GM12878 (cell line): ENCODE measurements around the gene RAMP1.

ENCODE experiments used
- CTCF ChIP-seq, 3 experiments: IDR thresholded peaks in 2 of 3; conservative IDR thresholded peaks in 1 of 3; 2 replicates each; pipeline ENCODE4 v1.5.1; 2011; ENCODE audit warnings: low read depth in 3 of 3, low read length in 3 of 3, mild to moderate bottlenecking in 3 of 3, control low read depth in 2 of 3, moderate library complexity in 2 of 3, inconsistent platforms in 1 of 3, mixed read lengths in 1 of 3; ENCODE audit not compliant: control insufficient read depth in 2 of 3, insufficient read depth in 1 of 3; ENCODE audit errors: extremely low read depth in 1 of 3
- GABPA ChIP-seq: IDR thresholded peaks from 2 replicates; pipeline ENCODE4 v1.6.1; 2014; ENCODE audit warnings: antibody characterized with exemption, low read depth, mild to moderate bottlenecking, inconsistent platforms
- MEF2B ChIP-seq: fragments of 450-650 bp; IDR thresholded peaks from 2 replicates; pipeline ENCODE4 v1.6.1; 2018; ENCODE audit warnings: mild to moderate bottlenecking, moderate library complexity; ENCODE audit not compliant: partially characterized antibody, poor library complexity, severe bottlenecking
- RAD21 ChIP-seq: IDR thresholded peaks from 2 replicates; pipeline ENCODE4 v1.6.1; 2011; ENCODE audit warnings: mild to moderate bottlenecking, low read depth, low read length, moderate library complexity; ENCODE audit not compliant: insufficient read depth
- SIN3A ChIP-seq: IDR thresholded peaks from 2 replicates; pipeline ENCODE4 v1.6.1; 2012; ENCODE audit warnings: low read depth, low read length, improper control_type of control experiment
- YBX1 ChIP-seq: fragments of 450-650 bp; IDR thresholded peaks from 2 replicates; pipeline ENCODE4 v1.6.1; 2016; ENCODE audit warnings: antibody characterized with exemption
- TF ChIP-seq, protein P1 (sequence below): IDR thresholded peaks from 2 replicates; pipeline ENCODE4 v1.6.1; 2012; ENCODE audit warnings: mild to moderate bottlenecking, low read depth, low read length
- TF ChIP-seq, protein P2 (sequence below): IDR thresholded peaks from 2 replicates; pipeline ENCODE4 v1.6.1; 2012; ENCODE audit warnings: low read depth, low read length, improper control_type of control experiment

DNA sequence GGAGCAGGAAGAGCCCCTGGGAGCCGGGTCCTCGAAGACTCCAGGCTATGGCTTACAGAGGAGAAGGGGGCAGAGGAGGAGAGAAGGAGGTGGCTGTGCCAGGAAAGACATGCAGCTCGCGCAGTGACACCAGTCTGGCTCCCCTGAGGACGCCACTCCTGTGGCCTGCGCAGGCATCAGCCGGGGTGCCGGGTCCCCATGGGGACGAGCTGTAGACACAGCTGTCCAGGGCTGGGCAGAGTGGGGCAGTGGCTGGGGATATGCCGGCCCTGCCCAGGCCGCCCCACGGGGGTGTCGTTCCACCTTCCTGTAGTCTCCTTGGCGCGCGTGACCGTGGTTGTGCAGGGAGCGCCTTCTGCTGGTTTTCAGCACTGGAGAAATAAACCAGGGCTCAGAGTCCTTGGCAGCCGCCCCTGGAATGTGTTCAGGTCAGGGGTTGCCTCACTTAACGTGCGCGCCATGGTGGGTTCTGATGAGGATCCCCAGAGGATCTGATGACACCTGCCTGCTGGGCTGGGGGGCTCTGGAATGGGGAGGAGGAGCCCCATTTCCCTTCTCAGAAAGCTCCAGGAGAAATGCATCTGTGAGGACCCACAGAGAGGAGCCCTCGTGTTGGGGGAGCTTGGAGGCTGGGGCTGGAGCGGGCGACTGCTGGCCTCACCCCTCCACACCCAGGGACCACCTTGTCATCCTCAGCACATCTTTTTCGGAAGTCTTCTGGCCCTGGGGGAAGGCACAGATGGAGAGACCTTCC, 26.7 kb downstream of the RAMP1 start:
- TF ChIP-seq CTCF (IDR thresholded peaks at IDR 0.05 in 2 of 3, conservative IDR thresholded peaks at IDR 0.05 in 1 of 3; ENCODE audit: control insufficient read depth in 2 of 3, extremely low read depth in 1 of 3, insufficient read depth in 1 of 3, low read depth in 3 of 3, low read length in 3 of 3) (no peak), YBX1 (no peak), RAD21 (no peak), MEF2B (no peak), GABPA (no peak), SIN3A (no peak)
- TF ChIP-seq, protein P1, sequence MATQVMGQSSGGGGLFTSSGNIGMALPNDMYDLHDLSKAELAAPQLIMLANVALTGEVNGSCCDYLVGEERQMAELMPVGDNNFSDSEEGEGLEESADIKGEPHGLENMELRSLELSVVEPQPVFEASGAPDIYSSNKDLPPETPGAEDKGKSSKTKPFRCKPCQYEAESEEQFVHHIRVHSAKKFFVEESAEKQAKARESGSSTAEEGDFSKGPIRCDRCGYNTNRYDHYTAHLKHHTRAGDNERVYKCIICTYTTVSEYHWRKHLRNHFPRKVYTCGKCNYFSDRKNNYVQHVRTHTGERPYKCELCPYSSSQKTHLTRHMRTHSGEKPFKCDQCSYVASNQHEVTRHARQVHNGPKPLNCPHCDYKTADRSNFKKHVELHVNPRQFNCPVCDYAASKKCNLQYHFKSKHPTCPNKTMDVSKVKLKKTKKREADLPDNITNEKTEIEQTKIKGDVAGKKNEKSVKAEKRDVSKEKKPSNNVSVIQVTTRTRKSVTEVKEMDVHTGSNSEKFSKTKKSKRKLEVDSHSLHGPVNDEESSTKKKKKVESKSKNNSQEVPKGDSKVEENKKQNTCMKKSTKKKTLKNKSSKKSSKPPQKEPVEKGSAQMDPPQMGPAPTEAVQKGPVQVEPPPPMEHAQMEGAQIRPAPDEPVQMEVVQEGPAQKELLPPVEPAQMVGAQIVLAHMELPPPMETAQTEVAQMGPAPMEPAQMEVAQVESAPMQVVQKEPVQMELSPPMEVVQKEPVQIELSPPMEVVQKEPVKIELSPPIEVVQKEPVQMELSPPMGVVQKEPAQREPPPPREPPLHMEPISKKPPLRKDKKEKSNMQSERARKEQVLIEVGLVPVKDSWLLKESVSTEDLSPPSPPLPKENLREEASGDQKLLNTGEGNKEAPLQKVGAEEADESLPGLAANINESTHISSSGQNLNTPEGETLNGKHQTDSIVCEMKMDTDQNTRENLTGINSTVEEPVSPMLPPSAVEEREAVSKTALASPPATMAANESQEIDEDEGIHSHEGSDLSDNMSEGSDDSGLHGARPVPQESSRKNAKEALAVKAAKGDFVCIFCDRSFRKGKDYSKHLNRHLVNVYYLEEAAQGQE, result no peak
- TF ChIP-seq, protein P2, sequence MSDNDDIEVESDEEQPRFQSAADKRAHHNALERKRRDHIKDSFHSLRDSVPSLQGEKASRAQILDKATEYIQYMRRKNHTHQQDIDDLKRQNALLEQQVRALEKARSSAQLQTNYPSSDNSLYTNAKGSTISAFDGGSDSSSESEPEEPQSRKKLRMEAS, result no peak
